ENCODE data around the gene ABCC3. TPM values are rescaled to one million over a fixed set of nuclear protein-coding genes. Genes with fewer than 3 reads are reported as not detected.

Gene ABCC3
- total and polyA plus RNA-seq, 2 of the 8 experiments (the other 6 are each of a cell fraction or from before 2014, with no cell fraction given), result 0.35 to 0.37 TPM

DNA sequence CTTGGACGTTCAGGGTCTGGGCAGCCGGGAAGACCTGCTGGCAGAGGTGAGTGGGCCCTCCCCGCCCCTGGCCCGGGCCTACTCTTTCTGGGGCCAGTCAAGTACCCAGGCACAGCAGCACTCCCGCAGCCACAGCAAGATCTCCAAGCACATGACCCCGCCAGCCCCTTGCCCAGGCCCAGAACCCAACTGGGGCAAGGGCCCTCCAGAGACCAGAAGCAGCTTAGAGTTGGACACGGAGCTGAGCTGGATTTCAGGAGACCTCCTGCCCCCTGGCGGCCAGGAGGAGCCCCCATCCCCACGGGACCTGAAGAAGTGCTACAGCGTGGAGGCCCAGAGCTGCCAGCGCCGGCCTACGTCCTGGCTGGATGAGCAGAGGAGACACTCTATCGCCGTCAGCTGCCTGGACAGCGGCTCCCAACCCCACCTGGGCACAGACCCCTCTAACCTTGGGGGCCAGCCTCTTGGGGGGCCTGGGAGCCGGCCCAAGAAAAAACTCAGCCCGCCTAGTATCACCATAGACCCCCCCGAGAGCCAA is 8.6 kb upstream of the ABCC3 start:
- H2BK120ac ChIP-seq (replicated peaks; ENCODE audit: low read depth, low read length), result no peak overlapping the region
- H2AFZ ChIP-seq (ENCODE audit: low read length), result no peak overlapping the region
- no peak overlapping the region for H3K23ac ChIP-seq (ENCODE audit: insufficient read length)
- no peak overlapping the region for H3K4me3 ChIP-seq (ENCODE audit: extremely low read depth in 1 of 4, insufficient read depth in 2 of 4, low read depth in 3 of 4, low read length in 4 of 4)
- peaks cover 0 to 39% (median 18%) of the 10 kb centered on the region in 4 experiments; a peak in 6 of 7 replicates for H3K4me1 ChIP-seq (replicated peaks in 1 of 4; ENCODE audit: control insufficient read depth in 3 of 4, insufficient read depth in 4 of 4, low read length in 3 of 4)
- no peak overlapping the region for H4K8ac ChIP-seq (ENCODE audit: extremely low read depth, insufficient read depth, low read length)
- CTCF ChIA-PET (ENCODE audit: partially characterized antibody), result interaction anchor here (0.7 to 17.1 kb wide), 35 partner anchors 10 to 229 kb away, joined by 3 to 404 read pairs (median 6); partner anchors contain the start of genes ABCC3, CACNA1G, EPN3 and LRRC59
- H3K79me2 ChIP-seq (ENCODE audit: control insufficient read depth in 1 of 2, insufficient read depth in 2 of 2, low read length in 2 of 2), result no peaks in the 10 kb centered on the region
- FAIRE-seq (no peak), DNase-seq (ENCODE audit: low read depth in 1 of 2, low spot score in 2 of 2) (peak; percentile 73 to 87)
- no peak overlapping the region for H3K18ac ChIP-seq (ENCODE audit: extremely low read depth, low read length)
- H3K56ac ChIP-seq (replicated peaks; ENCODE audit: insufficient read length, low read depth, low read length), result no peak overlapping the region
- H3K27ac ChIP-seq (ENCODE audit: low read depth, low read length), result no peak overlapping the region
- peak overlapping the region; percentile 87; the same call in 1 of the 2 replicates for H2BK12ac ChIP-seq (ENCODE audit: low read depth, low read length)
- no peak overlapping the region for H2BK15ac ChIP-seq (ENCODE audit: low read length)
- no peak overlapping the region for H3K4me2 ChIP-seq (ENCODE audit: insufficient read depth in 1 of 2, low read depth in 2 of 2, low read length in 2 of 2)
- no peak overlapping the region for H3K9ac ChIP-seq (replicated peaks in 1 of 4; ENCODE audit: extremely low read depth in 1 of 4, low read depth in 3 of 4, low read length in 3 of 4)
- H2AK5ac ChIP-seq (ENCODE audit: low read depth, low read length), result no peak overlapping the region
- no peaks in the 10 kb centered on the region for H3K9me3 ChIP-seq (ENCODE audit: insufficient read depth in 2 of 2, low read depth in 1 of 2, low read length in 1 of 2)
- H3K23me2 ChIP-seq (ENCODE audit: low read depth, low read length), result no peaks in the 10 kb centered on the region; the same call in 1 of the 2 replicates
- H3K79me1 ChIP-seq (ENCODE audit: low read depth, low read length), result no peaks in the 10 kb centered on the region
- no peak overlapping the region for H2BK5ac ChIP-seq (ENCODE audit: low read depth, low read length)
- peaks cover 0 to 2% (median 0%) of the 10 kb centered on the region in 4 experiments; a peak in 3 of 7 replicates for H3K27me3 ChIP-seq (replicated peaks in 1 of 4; ENCODE audit: control insufficient read depth in 3 of 4, extremely low read depth in 1 of 4, insufficient read depth in 3 of 4, low read length in 3 of 4)
- H3K14ac ChIP-seq (ENCODE audit: insufficient read length), result no peak overlapping the region
- H3K36me3 ChIP-seq (ENCODE audit: control insufficient read depth in 2 of 4, insufficient read depth in 4 of 4, low read length in 3 of 4), result no peaks in the 10 kb centered on the region
- WGBS, 2 experiments (ENCODE audit: extremely low coverage in 1 of 2, insufficient coverage in 1 of 2, insufficient read length in 1 of 2, insufficient replicate concordance in 2 of 2, low coverage in 1 of 2, low lambda C conversion rate in 2 of 2, missing lambda C conversion rate in 1 of 2), result 44% methylated on average over 18 of the region's 19 CpGs; no CpG with 5 or more reads in 1 of the 2 experiments
- H2BK20ac ChIP-seq (ENCODE audit: low read length), result no peak overlapping the region
- H4K20me1 ChIP-seq (replicated peaks in 1 of 2; ENCODE audit: control insufficient read depth in 1 of 2, insufficient read depth in 2 of 2, low read length in 2 of 2), result no peaks in the 10 kb centered on the region
- POLR2A ChIA-PET (ENCODE audit: partially characterized antibody), result interaction anchor here (1.7 to 2.1 kb wide), 2 partner anchors 79 to 83 kb away, joined by 4 to 10 read pairs; partner anchors contain the start of gene SPATA20
- no peak overlapping the region for H3K4ac ChIP-seq (replicated peaks; ENCODE audit: insufficient read length, low read depth, low read length)
- H4K91ac ChIP-seq (replicated peaks; ENCODE audit: insufficient read length, low read length), result no peak overlapping the region
- no peak overlapping the region for H4K5ac ChIP-seq (ENCODE audit: insufficient read length, low read depth, low read length)
- TF ChIP-seq CEBPB (IDR thresholded peaks at IDR 0.05; ENCODE audit: low read depth, low read length) (no peak), TAF1 (IDR thresholded peaks at IDR 0.05; ENCODE audit: low read depth, low read length) (no peak), SAP30 (IDR thresholded peaks at IDR 0.05; ENCODE audit: insufficient read depth, insufficient replicate concordance, low read length) (no peak), FOSL1 (IDR thresholded peaks at IDR 0.05; ENCODE audit: insufficient read depth, low read depth, low read length) (no peak), GABPA (IDR thresholded peaks at IDR 0.05; ENCODE audit: borderline replicate concordance, insufficient read depth, low read length) (peak; percentile 80; the same call in 1 of the 2 replicates), TAF7 (optimal IDR thresholded peaks at IDR 0.05; ENCODE audit: borderline replicate concordance, low read depth, low read length) (no peak), EGR1 (IDR thresholded peaks at IDR 0.05; ENCODE audit: borderline replicate concordance, low read depth, low read length) (no peak)
- TF ChIP-seq, protein P1, sequence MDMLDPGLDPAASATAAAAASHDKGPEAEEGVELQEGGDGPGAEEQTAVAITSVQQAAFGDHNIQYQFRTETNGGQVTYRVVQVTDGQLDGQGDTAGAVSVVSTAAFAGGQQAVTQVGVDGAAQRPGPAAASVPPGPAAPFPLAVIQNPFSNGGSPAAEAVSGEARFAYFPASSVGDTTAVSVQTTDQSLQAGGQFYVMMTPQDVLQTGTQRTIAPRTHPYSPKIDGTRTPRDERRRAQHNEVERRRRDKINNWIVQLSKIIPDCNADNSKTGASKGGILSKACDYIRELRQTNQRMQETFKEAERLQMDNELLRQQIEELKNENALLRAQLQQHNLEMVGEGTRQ (IDR thresholded peaks at IDR 0.05; ENCODE audit: low read length), result no peak
- TF ChIP-seq, protein P2, sequence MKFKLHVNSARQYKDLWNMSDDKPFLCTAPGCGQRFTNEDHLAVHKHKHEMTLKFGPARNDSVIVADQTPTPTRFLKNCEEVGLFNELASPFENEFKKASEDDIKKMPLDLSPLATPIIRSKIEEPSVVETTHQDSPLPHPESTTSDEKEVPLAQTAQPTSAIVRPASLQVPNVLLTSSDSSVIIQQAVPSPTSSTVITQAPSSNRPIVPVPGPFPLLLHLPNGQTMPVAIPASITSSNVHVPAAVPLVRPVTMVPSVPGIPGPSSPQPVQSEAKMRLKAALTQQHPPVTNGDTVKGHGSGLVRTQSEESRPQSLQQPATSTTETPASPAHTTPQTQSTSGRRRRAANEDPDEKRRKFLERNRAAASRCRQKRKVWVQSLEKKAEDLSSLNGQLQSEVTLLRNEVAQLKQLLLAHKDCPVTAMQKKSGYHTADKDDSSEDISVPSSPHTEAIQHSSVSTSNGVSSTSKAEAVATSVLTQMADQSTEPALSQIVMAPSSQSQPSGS (IDR thresholded peaks at IDR 0.05; ENCODE audit: low read length), result no peak

Data from H1 (cell line).